ENCODE measurements around the gene CD5L. TPM values are rescaled to one million over a fixed set of nuclear protein-coding genes. Genes with fewer than 3 reads are reported as not detected.

CD5L gene
- 0.52 TPM for total RNA-seq
- long read RNA-seq, partial matches to known transcripts, result 1 of 2 reads
- long read RNA-seq, other reads (novel, unspliced or antisense), result 1 of 2 reads

DNA sequence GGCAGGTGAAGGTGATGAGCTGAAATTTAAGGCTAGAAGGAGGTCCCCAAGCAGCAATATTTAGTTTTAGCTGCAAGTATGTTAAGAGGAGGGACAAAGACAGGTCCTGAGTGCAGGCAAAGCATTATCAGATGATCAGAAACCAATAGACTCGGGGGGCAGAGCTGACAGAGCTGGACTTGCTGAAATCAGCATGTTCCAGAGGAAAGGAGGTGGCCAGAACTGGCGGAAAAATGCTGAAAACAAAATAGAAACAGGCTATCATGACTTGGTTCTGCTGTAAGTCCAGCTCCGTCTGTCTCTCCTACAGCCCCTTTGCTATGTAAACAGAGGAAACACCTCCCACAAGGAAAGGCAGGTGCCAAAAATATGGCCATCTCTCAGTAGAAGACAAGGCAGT, at the start of gene CD5L:
Gene CD5L, minus strand, starts transcription at position 101 of the 400 bp plus-strand sequence. CDS start 107 bp downstream, outside the sequence.
- DNase-seq, result no peak
- H3K36me3 ChIP-seq, result no peaks in the 10 kb centered on the region
- H3K9me3 ChIP-seq (replicated peaks), result no peaks in the 10 kb centered on the region
- H3K4me1 ChIP-seq, result no peaks in the 10 kb centered on the region
- H3K4me3 ChIP-seq, result no peak within 1 kb of the TSS
- intact Hi-C loops (cut with micrococcal nuclease), result no loop called here
- TF ChIP-seq, protein P1, sequence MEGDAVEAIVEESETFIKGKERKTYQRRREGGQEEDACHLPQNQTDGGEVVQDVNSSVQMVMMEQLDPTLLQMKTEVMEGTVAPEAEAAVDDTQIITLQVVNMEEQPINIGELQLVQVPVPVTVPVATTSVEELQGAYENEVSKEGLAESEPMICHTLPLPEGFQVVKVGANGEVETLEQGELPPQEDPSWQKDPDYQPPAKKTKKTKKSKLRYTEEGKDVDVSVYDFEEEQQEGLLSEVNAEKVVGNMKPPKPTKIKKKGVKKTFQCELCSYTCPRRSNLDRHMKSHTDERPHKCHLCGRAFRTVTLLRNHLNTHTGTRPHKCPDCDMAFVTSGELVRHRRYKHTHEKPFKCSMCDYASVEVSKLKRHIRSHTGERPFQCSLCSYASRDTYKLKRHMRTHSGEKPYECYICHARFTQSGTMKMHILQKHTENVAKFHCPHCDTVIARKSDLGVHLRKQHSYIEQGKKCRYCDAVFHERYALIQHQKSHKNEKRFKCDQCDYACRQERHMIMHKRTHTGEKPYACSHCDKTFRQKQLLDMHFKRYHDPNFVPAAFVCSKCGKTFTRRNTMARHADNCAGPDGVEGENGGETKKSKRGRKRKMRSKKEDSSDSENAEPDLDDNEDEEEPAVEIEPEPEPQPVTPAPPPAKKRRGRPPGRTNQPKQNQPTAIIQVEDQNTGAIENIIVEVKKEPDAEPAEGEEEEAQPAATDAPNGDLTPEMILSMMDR (IDR thresholded peaks at IDR 0.05; ENCODE audit: borderline replicate concordance), result no peak
- no peak within 1 kb of the TSS for H3K27ac ChIP-seq (replicated peaks)
- peaks cover 6% of the 10 kb centered on the region for H3K27me3 ChIP-seq (ENCODE audit: low read depth)

DNA sequence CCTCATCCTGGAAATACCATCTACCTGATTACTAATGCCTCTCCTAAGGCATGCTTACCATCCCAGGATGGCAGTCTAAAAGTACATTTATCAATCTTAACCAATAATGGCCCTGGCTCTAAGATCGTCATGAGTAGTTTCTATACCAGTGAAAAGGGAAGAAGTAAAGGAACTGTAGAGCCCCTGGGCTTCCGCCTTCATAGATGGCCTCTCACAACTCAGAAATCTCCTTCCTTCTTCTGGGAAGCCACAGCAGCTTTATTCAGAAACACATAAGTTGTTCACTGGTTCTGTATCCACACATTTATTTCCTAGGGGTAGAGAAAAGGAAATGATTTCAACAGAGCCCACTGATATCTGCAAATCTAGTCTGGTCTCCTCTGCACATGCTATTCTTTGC, 41.0 kb upstream of the CD5L start:
- no peak overlapping the region for H3K4me3 ChIP-seq
- TF ChIP-seq, protein P1 (IDR thresholded peaks at IDR 0.05; ENCODE audit: borderline replicate concordance), result no peak
- no peak overlapping the region for H3K27ac ChIP-seq (replicated peaks)
- no peak for DNase-seq
- peaks cover 7% of the 10 kb centered on the region for H3K27me3 ChIP-seq (ENCODE audit: low read depth)
- intact Hi-C loops (cut with micrococcal nuclease), result no loop called here
- no peaks in the 10 kb centered on the region for H3K4me1 ChIP-seq
- H3K9me3 ChIP-seq (replicated peaks), result no peaks in the 10 kb centered on the region
- H3K36me3 ChIP-seq, result no peaks in the 10 kb centered on the region

DNA sequence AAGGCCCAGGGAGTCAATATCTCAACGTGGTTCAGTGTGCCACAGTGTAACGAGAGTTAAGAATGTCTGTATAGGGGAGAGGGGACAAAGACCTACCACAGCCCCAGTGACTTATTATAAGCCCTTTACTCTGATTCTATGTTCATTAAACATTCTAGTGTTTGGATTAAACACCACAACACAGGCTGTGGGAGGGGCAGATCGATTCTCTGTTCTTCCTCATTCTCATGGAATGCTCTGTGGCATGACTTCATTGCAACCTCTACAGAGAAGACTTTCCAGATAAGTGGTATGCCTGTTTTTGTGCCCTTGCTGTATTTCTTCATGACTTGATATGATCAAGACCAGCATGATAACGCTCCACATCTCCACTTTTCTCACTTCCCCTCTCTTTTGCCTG, 39.0 kb upstream of the CD5L start:
- peaks cover 2% of the 10 kb centered on the region for H3K27me3 ChIP-seq (ENCODE audit: low read depth)
- no peaks in the 10 kb centered on the region for H3K36me3 ChIP-seq
- no peaks in the 10 kb centered on the region for H3K4me1 ChIP-seq
- TF ChIP-seq, protein P1 (IDR thresholded peaks at IDR 0.05; ENCODE audit: borderline replicate concordance), result no peak
- no peak overlapping the region for H3K27ac ChIP-seq (replicated peaks)
- no peak for DNase-seq
- H3K4me3 ChIP-seq, result no peak overlapping the region
- H3K9me3 ChIP-seq (replicated peaks), result no peaks in the 10 kb centered on the region
- intact Hi-C loops (cut with micrococcal nuclease), result no loop called here

DNA sequence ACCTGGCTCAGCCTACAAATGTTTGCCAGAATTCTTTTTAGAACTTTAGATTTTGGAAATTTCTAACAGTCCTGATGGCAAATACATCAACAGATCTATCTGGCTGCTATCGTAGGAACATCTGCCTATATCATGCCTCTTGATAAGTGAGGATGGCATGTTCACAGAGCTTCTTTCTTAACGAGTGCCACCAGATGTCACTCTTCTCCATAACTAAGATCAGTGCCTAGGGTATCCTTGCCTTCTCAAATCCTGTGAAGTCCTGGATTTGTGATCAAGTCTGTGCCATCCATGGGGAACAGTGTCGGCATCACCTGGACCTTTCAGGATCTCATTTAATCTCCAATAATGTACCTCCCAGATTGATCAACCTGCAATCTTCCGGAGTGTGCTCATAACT, 36.5 kb upstream of the CD5L start:
- TF ChIP-seq, protein P1 (IDR thresholded peaks at IDR 0.05; ENCODE audit: borderline replicate concordance), result peak; percentile 62
- no peak overlapping the region for H3K4me3 ChIP-seq
- H3K27ac ChIP-seq (replicated peaks), result no peak overlapping the region
- DNase-seq, result no peak
- intact Hi-C loops (cut with micrococcal nuclease), result loop anchor here (5.0 kb wide), 1 partner anchor 69 kb away; no protein-coding TSS in a partner anchor
- peaks cover 9% of the 10 kb centered on the region for H3K27me3 ChIP-seq (ENCODE audit: low read depth)
- H3K36me3 ChIP-seq, result no peaks in the 10 kb centered on the region
- no peaks in the 10 kb centered on the region for H3K4me1 ChIP-seq
- no peaks in the 10 kb centered on the region for H3K9me3 ChIP-seq (replicated peaks)

DNA sequence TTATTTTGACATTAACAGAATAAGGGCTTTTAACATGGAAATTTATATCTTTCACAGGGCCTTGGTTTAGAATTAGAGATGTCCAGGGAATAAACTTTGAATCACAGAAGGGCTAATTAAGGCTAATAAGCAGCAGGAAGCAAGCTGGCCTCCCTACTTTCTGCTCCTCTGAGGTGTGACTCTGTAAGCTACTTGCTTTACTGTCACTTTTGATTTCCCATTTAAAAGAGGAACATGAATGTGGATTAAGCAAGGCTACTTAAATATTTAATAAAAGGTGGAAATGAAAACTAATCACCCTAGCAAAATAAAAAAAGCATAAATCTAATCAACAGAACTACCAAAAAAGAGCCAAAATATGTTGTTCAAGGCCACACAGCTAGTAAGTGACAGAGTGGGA, 28.9 kb upstream of the CD5L start:
- no peak for DNase-seq
- H3K36me3 ChIP-seq, result no peaks in the 10 kb centered on the region
- H3K27ac ChIP-seq (replicated peaks), result no peak overlapping the region
- H3K4me3 ChIP-seq, result no peak overlapping the region
- H3K27me3 ChIP-seq (ENCODE audit: low read depth), result peaks cover 25% of the 10 kb centered on the region
- no peaks in the 10 kb centered on the region for H3K9me3 ChIP-seq (replicated peaks)
- intact Hi-C loops (cut with micrococcal nuclease), result no loop called here
- TF ChIP-seq, protein P1 (IDR thresholded peaks at IDR 0.05; ENCODE audit: borderline replicate concordance), result no peak
- H3K4me1 ChIP-seq, result no peaks in the 10 kb centered on the region

All from left ventricle myocardium inferior (tissue), 1 donor.